ENCODE data around the gene ZNF304.
"Not testable (repeated sequence)": the region's sequence is repeated elsewhere in the genome, so short reads cannot be mapped to it uniquely, and the experiment has no call there.

DNA sequence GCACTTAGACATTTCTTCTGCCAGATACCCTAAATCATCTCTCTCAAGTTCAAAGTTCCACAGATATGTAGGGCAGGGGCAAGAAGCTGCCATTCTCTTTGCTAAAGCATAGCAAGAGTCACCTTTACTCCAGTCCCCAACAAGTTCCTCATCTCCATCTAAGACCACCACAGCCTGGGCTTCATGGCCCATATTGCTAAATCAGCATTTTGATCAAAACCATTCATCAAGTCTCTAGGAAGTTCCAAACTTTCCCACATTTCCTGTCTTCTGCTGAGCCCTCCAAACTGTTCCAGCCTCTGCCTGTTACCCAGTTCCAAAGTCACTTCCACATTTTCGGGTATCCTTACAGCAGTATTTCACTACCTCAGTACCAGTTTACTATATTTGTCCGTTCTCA lies 23.6 kb downstream of the ZNF304 start:
- TF ChIP-seq, protein P1, sequence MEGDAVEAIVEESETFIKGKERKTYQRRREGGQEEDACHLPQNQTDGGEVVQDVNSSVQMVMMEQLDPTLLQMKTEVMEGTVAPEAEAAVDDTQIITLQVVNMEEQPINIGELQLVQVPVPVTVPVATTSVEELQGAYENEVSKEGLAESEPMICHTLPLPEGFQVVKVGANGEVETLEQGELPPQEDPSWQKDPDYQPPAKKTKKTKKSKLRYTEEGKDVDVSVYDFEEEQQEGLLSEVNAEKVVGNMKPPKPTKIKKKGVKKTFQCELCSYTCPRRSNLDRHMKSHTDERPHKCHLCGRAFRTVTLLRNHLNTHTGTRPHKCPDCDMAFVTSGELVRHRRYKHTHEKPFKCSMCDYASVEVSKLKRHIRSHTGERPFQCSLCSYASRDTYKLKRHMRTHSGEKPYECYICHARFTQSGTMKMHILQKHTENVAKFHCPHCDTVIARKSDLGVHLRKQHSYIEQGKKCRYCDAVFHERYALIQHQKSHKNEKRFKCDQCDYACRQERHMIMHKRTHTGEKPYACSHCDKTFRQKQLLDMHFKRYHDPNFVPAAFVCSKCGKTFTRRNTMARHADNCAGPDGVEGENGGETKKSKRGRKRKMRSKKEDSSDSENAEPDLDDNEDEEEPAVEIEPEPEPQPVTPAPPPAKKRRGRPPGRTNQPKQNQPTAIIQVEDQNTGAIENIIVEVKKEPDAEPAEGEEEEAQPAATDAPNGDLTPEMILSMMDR (optimal IDR thresholded peaks at IDR 0.05 in 1 of 3, IDR thresholded peaks at IDR 0.05 in 1 of 3, conservative IDR thresholded peaks at IDR 0.05 in 1 of 3; ENCODE audit: extremely low read depth in 1 of 3, insufficient read depth in 2 of 3, low read length in 3 of 3): not testable (repeated sequence)
- not testable (repeated sequence) for TF ChIP-seq EZH2 (IDR thresholded peaks at IDR 0.05; ENCODE audit: low read length)

Measured in keratinocyte (primary cell).